Nephron progenitor cell (in vitro differentiated cells): ENCODE results near the gene TNC.

ENCODE experiments used
- DNase-seq: peaks from one replicate; pipeline ENCODE4 v3.0.0; 2021
- H3K27ac Mint-ChIP-seq: 2 replicates; pipeline ENCODE4 v1.8.0; 2021; ENCODE audit warnings: mild to moderate bottlenecking, moderate library complexity, mixed read lengths
- H3K27me3 Mint-ChIP-seq: 2 replicates; pipeline ENCODE4 v1.8.0; 2021; ENCODE audit warnings: mild to moderate bottlenecking, low read depth, mixed read lengths; ENCODE audit not compliant: poor library complexity
- H3K36me3 Mint-ChIP-seq: 2 replicates; pipeline ENCODE4 v1.8.0; 2021; ENCODE audit warnings: low read depth, mixed read lengths
- H3K4me1 Mint-ChIP-seq: 2 replicates; pipeline ENCODE4 v1.8.0; 2021; ENCODE audit warnings: mixed read lengths
- H3K4me3 Mint-ChIP-seq: 2 replicates; pipeline ENCODE4 v1.8.0; 2021; ENCODE audit warnings: mild to moderate bottlenecking, moderate library complexity, mixed read lengths
- H3K9me3 Mint-ChIP-seq: 2 replicates; pipeline ENCODE4 v1.8.0; 2021; ENCODE audit warnings: mild to moderate bottlenecking, moderate library complexity, mixed read lengths
- TF ChIP-seq, protein P1 (sequence below): fragments of 200-600 bp; sonication (generic); IDR thresholded peaks from 2 replicates; pipeline ENCODE4 v1.5.0; 2021; ENCODE audit warnings: antibody characterized with exemption

Gene TNC

DNA sequence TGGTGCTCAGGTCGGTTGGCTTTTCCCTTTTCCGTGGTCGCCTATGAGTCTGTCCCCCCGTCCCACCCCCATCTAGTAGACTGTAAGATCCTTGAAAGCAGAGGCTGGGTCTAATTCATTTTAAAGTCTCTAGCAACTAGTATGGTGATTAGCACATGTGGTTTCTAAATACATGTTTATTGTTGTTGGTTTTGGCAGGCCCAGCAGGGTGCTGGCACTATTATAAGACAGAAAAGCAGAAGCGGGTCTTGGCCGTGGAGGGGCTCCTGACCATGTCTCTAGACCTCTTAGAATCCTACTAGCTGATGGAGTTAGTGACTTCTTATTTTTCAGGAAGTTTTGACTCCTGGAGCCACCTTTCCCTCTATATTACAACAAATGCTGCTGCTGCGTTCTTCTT, 126.1 kb downstream of the TNC start:
- H3K4me1 Mint-ChIP-seq = no peaks in the 10 kb centered on the region
- H3K27me3 Mint-ChIP-seq = peaks cover 40% of the 10 kb centered on the region
- TF ChIP-seq, protein P1, sequence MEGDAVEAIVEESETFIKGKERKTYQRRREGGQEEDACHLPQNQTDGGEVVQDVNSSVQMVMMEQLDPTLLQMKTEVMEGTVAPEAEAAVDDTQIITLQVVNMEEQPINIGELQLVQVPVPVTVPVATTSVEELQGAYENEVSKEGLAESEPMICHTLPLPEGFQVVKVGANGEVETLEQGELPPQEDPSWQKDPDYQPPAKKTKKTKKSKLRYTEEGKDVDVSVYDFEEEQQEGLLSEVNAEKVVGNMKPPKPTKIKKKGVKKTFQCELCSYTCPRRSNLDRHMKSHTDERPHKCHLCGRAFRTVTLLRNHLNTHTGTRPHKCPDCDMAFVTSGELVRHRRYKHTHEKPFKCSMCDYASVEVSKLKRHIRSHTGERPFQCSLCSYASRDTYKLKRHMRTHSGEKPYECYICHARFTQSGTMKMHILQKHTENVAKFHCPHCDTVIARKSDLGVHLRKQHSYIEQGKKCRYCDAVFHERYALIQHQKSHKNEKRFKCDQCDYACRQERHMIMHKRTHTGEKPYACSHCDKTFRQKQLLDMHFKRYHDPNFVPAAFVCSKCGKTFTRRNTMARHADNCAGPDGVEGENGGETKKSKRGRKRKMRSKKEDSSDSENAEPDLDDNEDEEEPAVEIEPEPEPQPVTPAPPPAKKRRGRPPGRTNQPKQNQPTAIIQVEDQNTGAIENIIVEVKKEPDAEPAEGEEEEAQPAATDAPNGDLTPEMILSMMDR = no peak
- no peak overlapping the region for H3K4me3 Mint-ChIP-seq
- no peaks in the 10 kb centered on the region for H3K36me3 Mint-ChIP-seq
- DNase-seq = no peak
- no peak overlapping the region for H3K27ac Mint-ChIP-seq
- no peaks in the 10 kb centered on the region for H3K9me3 Mint-ChIP-seq

DNA sequence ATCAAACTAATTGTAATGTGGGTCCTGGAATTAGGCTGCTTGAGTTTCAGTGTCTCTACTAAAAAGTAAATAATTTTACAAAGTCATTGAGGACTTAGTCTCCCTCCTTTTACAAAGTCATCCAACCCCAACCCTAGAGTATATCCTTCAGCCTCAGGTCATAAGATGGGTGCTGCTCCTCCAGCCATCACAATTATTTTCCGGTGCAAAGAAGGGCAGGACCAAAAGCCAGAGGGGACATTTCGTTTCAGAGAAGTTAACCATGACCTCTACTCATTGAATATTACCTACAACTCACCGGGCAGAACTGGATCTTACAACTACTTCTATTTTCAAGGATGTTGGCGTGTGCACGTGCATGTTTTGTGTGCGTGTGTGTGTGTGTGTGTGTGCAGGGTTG, 127.1 kb downstream of the TNC start:
- TF ChIP-seq, protein P1 = no peak
- Mint-ChIP-seq H3K4me1 (no peaks in the 10 kb centered on the region), H3K27ac (no peak overlapping the region), H3K27me3 (peaks cover 42% of the 10 kb centered on the region), H3K4me3 (no peak overlapping the region), H3K36me3 (no peaks in the 10 kb centered on the region), H3K9me3 (no peaks in the 10 kb centered on the region)
- no peak for DNase-seq

DNA sequence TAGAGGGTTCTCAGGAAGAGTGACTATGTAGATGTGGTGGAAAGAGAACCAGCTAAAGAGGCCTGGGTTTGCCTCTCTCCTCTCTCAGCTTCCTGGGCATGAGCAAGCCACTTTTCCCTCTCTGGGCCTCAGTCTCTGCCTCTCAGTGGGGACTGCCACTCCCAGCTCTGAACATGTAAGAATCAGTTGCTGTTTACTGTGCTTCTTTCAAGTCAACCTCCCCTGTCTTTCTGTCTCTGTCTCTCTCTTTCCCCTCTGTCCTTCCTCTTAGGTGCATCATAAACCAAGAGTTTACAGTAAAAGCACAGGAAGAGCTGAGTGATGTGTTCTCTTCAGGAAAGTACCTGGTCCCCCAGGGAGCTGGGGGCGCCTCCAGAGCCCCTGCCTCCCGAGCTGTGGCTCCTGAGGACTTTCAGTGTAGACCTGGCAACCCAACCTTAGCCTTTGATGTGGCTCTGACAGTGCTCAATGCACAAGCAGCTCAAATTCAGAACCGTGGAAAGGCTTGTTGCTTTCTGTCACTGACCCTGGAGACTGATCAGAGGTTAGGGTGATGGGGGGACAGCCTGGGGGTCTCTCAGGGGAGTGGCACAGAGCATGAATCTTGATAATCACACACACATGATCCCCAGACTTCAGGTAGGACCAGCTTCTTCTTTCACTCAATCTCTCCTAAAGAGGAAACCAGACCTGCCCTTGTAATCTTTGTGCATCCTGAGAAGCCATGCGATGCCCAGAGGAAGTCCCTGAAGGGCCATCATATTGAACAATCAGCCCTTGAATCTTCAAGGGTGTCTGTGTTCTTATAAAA, 128.2 kb downstream of the TNC start:
- no peak for DNase-seq
- Mint-ChIP-seq H3K36me3 (no peaks in the 10 kb centered on the region), H3K4me3 (no peak overlapping the region), H3K27ac (no peak overlapping the region), H3K4me1 (no peaks in the 10 kb centered on the region), H3K9me3 (no peaks in the 10 kb centered on the region), H3K27me3 (peaks cover 48% of the 10 kb centered on the region)
- TF ChIP-seq, protein P1 = no peak

DNA sequence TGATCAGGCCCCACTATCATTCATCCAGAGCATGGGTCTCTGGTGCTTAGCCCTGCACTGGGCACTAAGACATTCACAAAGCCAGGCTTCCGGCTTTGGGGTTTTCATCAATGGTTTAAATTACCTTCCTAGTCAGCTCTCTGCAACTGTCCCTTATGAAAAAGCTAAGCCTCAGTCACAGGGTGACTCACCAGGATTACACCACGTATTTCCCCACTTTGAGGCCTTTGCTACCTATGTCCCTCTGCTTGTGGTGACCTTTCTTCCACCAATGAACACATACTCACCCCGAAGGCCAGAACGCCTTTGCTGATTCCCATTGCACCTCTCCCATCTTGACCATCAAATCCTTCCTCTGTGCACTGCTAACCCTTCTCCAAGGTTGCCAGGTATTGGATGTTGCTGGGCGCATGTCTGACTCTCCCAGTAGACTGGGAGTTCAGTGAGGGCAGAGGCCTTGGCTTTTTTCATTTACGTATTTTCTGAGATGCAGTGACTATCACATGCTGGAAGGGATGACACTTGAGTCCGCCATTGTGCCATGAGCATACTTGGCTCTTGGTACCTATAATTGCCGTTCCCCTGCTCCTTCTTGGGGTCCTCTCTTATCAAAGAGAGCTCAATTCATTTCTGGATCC, 128.9 kb downstream of the TNC start:
- peaks cover 46% of the 10 kb centered on the region for H3K27me3 Mint-ChIP-seq

DNA sequence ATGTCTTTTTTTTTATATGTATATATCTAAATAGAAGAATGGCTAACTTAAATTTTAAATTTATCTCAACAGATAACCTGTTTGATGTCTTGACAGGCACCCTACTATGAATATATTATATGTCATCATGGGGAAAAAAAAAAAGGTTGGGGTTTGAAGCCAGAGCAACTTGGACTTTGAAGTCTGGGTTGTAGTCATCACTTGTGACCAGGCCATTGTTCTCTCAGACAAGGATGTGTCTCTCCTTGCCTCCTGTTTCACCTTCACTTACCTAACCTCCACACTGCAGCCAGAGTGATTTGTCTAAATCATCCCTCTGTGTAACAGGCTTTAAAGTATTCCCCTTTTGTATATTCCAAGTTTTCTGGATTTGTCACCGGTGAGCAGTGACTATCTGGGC, 130.8 kb downstream of the TNC start:
- H3K27me3 Mint-ChIP-seq = peaks cover 37% of the 10 kb centered on the region

More for the DNA sequence above, 128.9 kb downstream of the TNC start:
- Mint-ChIP-seq H3K27ac (no peak overlapping the region), H3K36me3 (no peaks in the 10 kb centered on the region), H3K4me3 (no peak overlapping the region), H3K9me3 (no peaks in the 10 kb centered on the region), H3K4me1 (no peaks in the 10 kb centered on the region)
- no peak for DNase-seq
- TF ChIP-seq, protein P1 = no peak

More for the DNA sequence above, 130.8 kb downstream of the TNC start:
- H3K4me3 Mint-ChIP-seq = no peak overlapping the region
- no peaks in the 10 kb centered on the region for H3K36me3 Mint-ChIP-seq
- TF ChIP-seq, protein P1 = no peak
- H3K9me3 Mint-ChIP-seq = no peaks in the 10 kb centered on the region
- no peak overlapping the region for H3K27ac Mint-ChIP-seq
- DNase-seq = no peak
- H3K4me1 Mint-ChIP-seq = no peaks in the 10 kb centered on the region
